Coronary artery (tissue), 2 donors: ENCODE measurements around the gene KIAA2012.

Experiments used
- DNase-seq: peaks from one replicate; pipeline ENCODE4 v3.0.0-alpha.2; 2017; ENCODE audit warnings: low spot score
- H3K27ac ChIP-seq, 2 donors: fragments of 200-600 bp; sonication (generic); one replicate each; pipeline ENCODE4 v1.5.1; 2016 to 2019
- H3K4me3 ChIP-seq: fragments of 200-600 bp; sonication (generic); 2 replicates; pipeline ENCODE4 v1.5.1; 2016; ENCODE audit warnings: mild to moderate bottlenecking, moderate library complexity
- CTCF ChIP-seq: fragments of 200-600 bp; sonication (generic); IDR thresholded peaks from one replicate; pipeline ENCODE4 v1.5.1; 2019; ENCODE audit warnings: antibody characterized with exemption

KIAA2012 gene

GRCh38 chr2:202096736-202097135 is 23.7 kb downstream of the KIAA2012 start:
- TF ChIP-seq CTCF: no peak
- Histone ChIP-seq H3K27ac (no peak overlapping the region), H3K4me3 (no peak overlapping the region)
- DNase-seq: no peak

- TF ChIP-seq CTCF: no peak
- DNase-seq: no peak
- Histone ChIP-seq H3K27ac (no peak overlapping the region), H3K4me3 (no peak overlapping the region)
Observed at GRCh38 chr2:202098291-202098690, 25.2 kb downstream of the KIAA2012 start.

GRCh38 chr2:202099515-202099914 is 26.5 kb downstream of the KIAA2012 start:
- Histone ChIP-seq H3K27ac (no peak overlapping the region), H3K4me3 (no peak overlapping the region)
- no peak for TF ChIP-seq CTCF
- no peak for DNase-seq

GRCh38 chr2:202100176-202100575 is 27.1 kb downstream of the KIAA2012 start:
- Histone ChIP-seq H3K27ac (no peak overlapping the region), H3K4me3 (no peak overlapping the region)
- no peak for DNase-seq
- no peak for TF ChIP-seq CTCF

GRCh38 chr2:202101026-202101579 is 28.0 kb downstream of the KIAA2012 start:
- TF ChIP-seq CTCF: no peak
- no peak overlapping the region for H3K4me3 ChIP-seq
- no peak for DNase-seq
- no peak overlapping the region for H3K27ac ChIP-seq

- TF ChIP-seq CTCF: no peak
- H3K27ac ChIP-seq: no peak overlapping the region
- DNase-seq: no peak
- no peak overlapping the region for H3K4me3 ChIP-seq
Observed at GRCh38 chr2:202102425-202103000, 29.5 kb downstream of the KIAA2012 start.

GRCh38 chr2:202104286-202104870 is 31.3 kb downstream of the KIAA2012 start:
- no peak for DNase-seq
- no peak overlapping the region for H3K4me3 ChIP-seq
- no peak for TF ChIP-seq CTCF
- no peak overlapping the region for H3K27ac ChIP-seq
